Measurements from ENCODE around the gene ATF7IP.

- TF ChIP-seq CTCF (IDR thresholded peaks at IDR 0.05) (no peak), POLR2AphosphoS5 (IDR thresholded peaks at IDR 0.05; ENCODE audit: low read depth, low read length) (no peak), TCF7L2 (IDR thresholded peaks at IDR 0.05; ENCODE audit: low read depth, low read length) (no peak), REST (IDR thresholded peaks at IDR 0.05; ENCODE audit: insufficient read depth in 1 of 2, low read depth in 2 of 2, low read length in 1 of 2) (no peak), SIN3A (IDR thresholded peaks at IDR 0.05; ENCODE audit: borderline replicate concordance, insufficient read depth, low read depth, low read length) (no peak)
These were observed 117.4 kb downstream of the ATF7IP start for GRCh38 chr12:14482886-14483285.
